Neural cell (in vitro differentiated cells): ENCODE results near the gene ITGB5. TPM values are rescaled to one million over a fixed set of nuclear protein-coding genes. Genes with fewer than 3 reads are reported as not detected.

Experiments
- H2AFZ ChIP-seq: fragments of 200-600, 300-800 bp; sonication (generic), shearing (Covaris generic); 2 replicates; pipeline ENCODE4 v1.6.0; 2014; ENCODE audit warnings: low read depth, mild to moderate bottlenecking, antibody characterized with exemption, low read length, moderate library complexity
- H3F3A ChIP-seq: fragments of 200-600 bp; shearing (Covaris generic); 2 replicates; pipeline ENCODE4 v1.6.1; 2016; ENCODE audit warnings: mild to moderate bottlenecking, moderate library complexity, mixed read lengths, antibody characterized with exemption, low read length; ENCODE audit not compliant: insufficient read depth, poor library complexity, severe bottlenecking
- H3K27ac ChIP-seq: fragments of 200-600, 300-800 bp; sonication (generic), shearing (Covaris generic); 2 replicates; pipeline ENCODE4 v1.5.1; 2014; ENCODE audit warnings: mild to moderate bottlenecking, low read length, moderate library complexity
- H3K27me3 ChIP-seq: fragments of 300-800, 200-600 bp; sonication (generic), shearing (Covaris generic); 2 replicates; pipeline ENCODE4 v1.6.0; 2014; ENCODE audit warnings: mild to moderate bottlenecking, low read depth, low read length, moderate library complexity; ENCODE audit not compliant: insufficient read depth
- H3K36me3 ChIP-seq: fragments of 300-800, 200-600 bp; sonication (generic), shearing (Covaris generic); 2 replicates; pipeline ENCODE4 v1.5.1; 2014; ENCODE audit warnings: mild to moderate bottlenecking, antibody characterized with exemption, low read length, moderate library complexity; ENCODE audit not compliant: insufficient read depth
- H3K4me2 ChIP-seq: fragments of 300-800, 200-600 bp; sonication (generic), shearing (Covaris generic); 2 replicates; pipeline ENCODE4 v1.6.0; 2014; ENCODE audit warnings: mild to moderate bottlenecking, low read length
- H3K4me3 ChIP-seq: fragments of 300-800, 200-600 bp; sonication (generic), shearing (Covaris generic); 2 replicates; pipeline ENCODE4 v1.5.1; 2014; ENCODE audit warnings: mild to moderate bottlenecking, low read length, moderate library complexity
- H3K79me2 ChIP-seq: fragments of 200-600 bp; shearing (Covaris generic); replicated peaks from 2 replicates; pipeline ENCODE4 v1.6.0; 2014; ENCODE audit warnings: mild to moderate bottlenecking, low read length, moderate library complexity; ENCODE audit not compliant: insufficient read depth
- H3K9ac ChIP-seq: fragments of 300-800, 200-600 bp; sonication (generic), shearing (Covaris generic); 2 replicates; pipeline ENCODE4 v1.6.1; 2016; ENCODE audit warnings: mild to moderate bottlenecking, low read length, mixed read lengths
- H3K9me2 ChIP-seq: fragments of 200-600 bp; shearing (Covaris generic); 2 replicates; pipeline ENCODE4 v1.6.1; 2016; ENCODE audit warnings: mild to moderate bottlenecking, low read length, mixed read lengths; ENCODE audit not compliant: insufficient read depth
- H3K9me3 ChIP-seq: fragments of 200-600, 300-800 bp; sonication (generic), shearing (Covaris generic); 2 replicates; pipeline ENCODE4 v1.6.1; 2016; ENCODE audit warnings: mild to moderate bottlenecking, mixed run types, low read length, moderate library complexity, mixed read lengths
- H4K20me1 ChIP-seq: fragments of 200-600 bp; shearing (Covaris generic); 2 replicates; pipeline ENCODE4 v1.6.1; 2016; ENCODE audit warnings: mild to moderate bottlenecking, mixed run types; ENCODE audit not compliant: insufficient read depth
- EP300 ChIP-seq: fragments of 450-650 bp; conservative IDR thresholded peaks from 2 replicates; pipeline ENCODE4 v1.6.1; 2014; ENCODE audit warnings: antibody characterized with exemption, mild to moderate bottlenecking, moderate library complexity; ENCODE audit not compliant: poor library complexity, severe bottlenecking
- EZH2 ChIP-seq: fragments of 200-600, 300-800 bp; shearing (Covaris generic), sonication (generic); IDR thresholded peaks from 2 replicates; pipeline ENCODE4 v1.6.1; 2014; ENCODE audit warnings: antibody characterized with exemption, low read length, borderline replicate concordance, mild to moderate bottlenecking; ENCODE audit not compliant: insufficient read depth, poor library complexity, severe bottlenecking
- MXI1 ChIP-seq: fragments of 450-650 bp; conservative IDR thresholded peaks from 2 replicates; pipeline ENCODE4 v1.6.1; 2014; ENCODE audit warnings: antibody characterized with exemption, mild to moderate bottlenecking; ENCODE audit not compliant: poor library complexity, severe bottlenecking
- POLR2AphosphoS5 ChIP-seq: IDR thresholded peaks from 2 replicates; pipeline ENCODE4 v1.6.1; 2012
- RAD21 ChIP-seq: fragments of 450-650 bp; conservative IDR thresholded peaks from 2 replicates; pipeline ENCODE4 v1.6.1; 2014; ENCODE audit warnings: antibody characterized with exemption, mild to moderate bottlenecking, moderate library complexity
- SMC3 ChIP-seq: fragments of 450-650 bp; conservative IDR thresholded peaks from 2 replicates; pipeline ENCODE4 v1.6.1; 2014; ENCODE audit warnings: antibody characterized with exemption, mild to moderate bottlenecking, moderate library complexity; ENCODE audit not compliant: poor library complexity
- TAF1 ChIP-seq: IDR thresholded peaks from 2 replicates; pipeline ENCODE4 v1.6.1; 2012; ENCODE audit warnings: low read depth
- polyA plus RNA-seq: library from polyadenylated mRNA; depleted of rRNA; stranded (reverse); fragments of >200 nt; gene quantifications from 2 replicates; pipeline ENCODE4 v1.2.3, GENCODE V29; 2014
- TF ChIP-seq, protein P1 (sequence below): fragments of 450-650 bp; IDR thresholded peaks from 2 replicates; pipeline ENCODE4 v1.5.1; 2014; ENCODE audit warnings: antibody characterized with exemption, mild to moderate bottlenecking, moderate library complexity; ENCODE audit not compliant: poor library complexity, severe bottlenecking
- TF ChIP-seq, protein P2 (sequence below): IDR thresholded peaks from 2 replicates; pipeline ENCODE4 v1.6.1; 2012; ENCODE audit warnings: borderline replicate concordance

The ITGB5 gene
- polyA plus RNA-seq, 1 donor from 2014 or later: 1.2 TPM

DNA sequence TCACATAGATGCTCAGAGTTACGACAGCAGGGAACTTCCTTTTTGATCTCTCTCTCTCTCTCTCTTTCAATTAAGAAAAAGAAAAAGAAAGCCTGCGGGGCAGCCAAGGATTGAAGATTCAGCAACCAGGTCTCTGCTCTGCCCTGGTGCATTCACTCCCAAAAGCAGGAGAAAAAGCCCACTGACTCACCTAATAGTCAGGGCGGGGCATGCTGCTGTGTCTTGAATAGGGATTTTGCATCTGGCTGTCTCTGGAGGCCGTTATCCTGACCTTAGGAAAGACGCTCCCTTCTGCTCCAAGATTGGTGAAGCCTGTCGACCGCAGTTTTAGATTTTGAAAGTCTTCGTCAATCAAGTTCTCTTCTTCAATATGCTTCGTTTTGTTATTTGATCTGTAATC is 20.8 kb upstream of the ITGB5 start:
- H2AFZ ChIP-seq: no peak overlapping the region
- H3F3A ChIP-seq: no peaks in the 10 kb centered on the region
- H3K4me2 ChIP-seq: no peak overlapping the region
- no peaks in the 10 kb centered on the region for H3K36me3 ChIP-seq
- H4K20me1 ChIP-seq: no peaks in the 10 kb centered on the region
- H3K79me2 ChIP-seq: no peaks in the 10 kb centered on the region
- TF ChIP-seq, protein P1, sequence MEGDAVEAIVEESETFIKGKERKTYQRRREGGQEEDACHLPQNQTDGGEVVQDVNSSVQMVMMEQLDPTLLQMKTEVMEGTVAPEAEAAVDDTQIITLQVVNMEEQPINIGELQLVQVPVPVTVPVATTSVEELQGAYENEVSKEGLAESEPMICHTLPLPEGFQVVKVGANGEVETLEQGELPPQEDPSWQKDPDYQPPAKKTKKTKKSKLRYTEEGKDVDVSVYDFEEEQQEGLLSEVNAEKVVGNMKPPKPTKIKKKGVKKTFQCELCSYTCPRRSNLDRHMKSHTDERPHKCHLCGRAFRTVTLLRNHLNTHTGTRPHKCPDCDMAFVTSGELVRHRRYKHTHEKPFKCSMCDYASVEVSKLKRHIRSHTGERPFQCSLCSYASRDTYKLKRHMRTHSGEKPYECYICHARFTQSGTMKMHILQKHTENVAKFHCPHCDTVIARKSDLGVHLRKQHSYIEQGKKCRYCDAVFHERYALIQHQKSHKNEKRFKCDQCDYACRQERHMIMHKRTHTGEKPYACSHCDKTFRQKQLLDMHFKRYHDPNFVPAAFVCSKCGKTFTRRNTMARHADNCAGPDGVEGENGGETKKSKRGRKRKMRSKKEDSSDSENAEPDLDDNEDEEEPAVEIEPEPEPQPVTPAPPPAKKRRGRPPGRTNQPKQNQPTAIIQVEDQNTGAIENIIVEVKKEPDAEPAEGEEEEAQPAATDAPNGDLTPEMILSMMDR: no peak
- TF ChIP-seq EZH2: no peak
- TF ChIP-seq RAD21: no peak
- TF ChIP-seq SMC3: no peak
- TF ChIP-seq POLR2AphosphoS5: no peak
- TF ChIP-seq MXI1: no peak
- TF ChIP-seq, protein P2, sequence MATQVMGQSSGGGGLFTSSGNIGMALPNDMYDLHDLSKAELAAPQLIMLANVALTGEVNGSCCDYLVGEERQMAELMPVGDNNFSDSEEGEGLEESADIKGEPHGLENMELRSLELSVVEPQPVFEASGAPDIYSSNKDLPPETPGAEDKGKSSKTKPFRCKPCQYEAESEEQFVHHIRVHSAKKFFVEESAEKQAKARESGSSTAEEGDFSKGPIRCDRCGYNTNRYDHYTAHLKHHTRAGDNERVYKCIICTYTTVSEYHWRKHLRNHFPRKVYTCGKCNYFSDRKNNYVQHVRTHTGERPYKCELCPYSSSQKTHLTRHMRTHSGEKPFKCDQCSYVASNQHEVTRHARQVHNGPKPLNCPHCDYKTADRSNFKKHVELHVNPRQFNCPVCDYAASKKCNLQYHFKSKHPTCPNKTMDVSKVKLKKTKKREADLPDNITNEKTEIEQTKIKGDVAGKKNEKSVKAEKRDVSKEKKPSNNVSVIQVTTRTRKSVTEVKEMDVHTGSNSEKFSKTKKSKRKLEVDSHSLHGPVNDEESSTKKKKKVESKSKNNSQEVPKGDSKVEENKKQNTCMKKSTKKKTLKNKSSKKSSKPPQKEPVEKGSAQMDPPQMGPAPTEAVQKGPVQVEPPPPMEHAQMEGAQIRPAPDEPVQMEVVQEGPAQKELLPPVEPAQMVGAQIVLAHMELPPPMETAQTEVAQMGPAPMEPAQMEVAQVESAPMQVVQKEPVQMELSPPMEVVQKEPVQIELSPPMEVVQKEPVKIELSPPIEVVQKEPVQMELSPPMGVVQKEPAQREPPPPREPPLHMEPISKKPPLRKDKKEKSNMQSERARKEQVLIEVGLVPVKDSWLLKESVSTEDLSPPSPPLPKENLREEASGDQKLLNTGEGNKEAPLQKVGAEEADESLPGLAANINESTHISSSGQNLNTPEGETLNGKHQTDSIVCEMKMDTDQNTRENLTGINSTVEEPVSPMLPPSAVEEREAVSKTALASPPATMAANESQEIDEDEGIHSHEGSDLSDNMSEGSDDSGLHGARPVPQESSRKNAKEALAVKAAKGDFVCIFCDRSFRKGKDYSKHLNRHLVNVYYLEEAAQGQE: no peak
- no peak for TF ChIP-seq TAF1
- no peak for TF ChIP-seq EP300
- H3K4me3 ChIP-seq: no peak overlapping the region
- H3K9me2 ChIP-seq: no peaks in the 10 kb centered on the region
- no peak overlapping the region for H3K9ac ChIP-seq
- H3K27ac ChIP-seq: no peak overlapping the region
- H3K27me3 ChIP-seq: no peaks in the 10 kb centered on the region
- H3K9me3 ChIP-seq: no peaks in the 10 kb centered on the region

DNA sequence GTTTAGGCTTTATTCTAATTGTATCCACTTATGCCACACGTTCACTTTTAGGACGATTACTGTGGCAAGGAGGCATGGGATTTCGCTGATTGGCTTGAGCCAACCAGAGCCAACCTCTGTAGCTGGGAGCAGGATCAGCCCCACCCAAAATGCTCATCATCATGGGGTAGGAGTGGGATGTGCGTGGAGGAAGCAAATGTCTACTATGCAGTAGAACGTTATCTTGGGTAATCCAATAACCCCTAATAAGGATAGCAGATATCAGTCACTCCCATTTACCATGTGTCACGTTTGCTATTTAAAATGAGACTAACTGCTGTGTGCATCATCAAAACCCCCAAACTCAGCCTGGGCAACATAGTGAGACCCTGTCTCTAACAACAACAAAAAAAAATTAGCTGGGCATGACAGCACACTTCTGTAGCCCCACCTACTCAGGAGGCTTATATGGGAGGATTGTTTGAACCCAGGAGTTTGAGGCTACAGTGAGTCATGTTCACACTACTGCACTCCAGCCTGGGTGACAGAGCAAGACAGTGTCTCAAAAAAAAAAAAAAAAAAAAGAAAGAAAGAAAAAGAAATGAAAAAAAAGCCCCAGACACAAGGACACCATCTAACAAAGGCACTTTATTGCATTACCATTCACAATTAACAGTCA is 17.8 kb upstream of the ITGB5 start:
- no peaks in the 10 kb centered on the region for H3K9me2 ChIP-seq
- no peaks in the 10 kb centered on the region for H3K27me3 ChIP-seq
- no peaks in the 10 kb centered on the region for H3K79me2 ChIP-seq
- no peak overlapping the region for H3K9ac ChIP-seq
- no peaks in the 10 kb centered on the region for H4K20me1 ChIP-seq
- no peaks in the 10 kb centered on the region for H3K9me3 ChIP-seq
- no peak overlapping the region for H3K27ac ChIP-seq
- no peak overlapping the region for H3K4me2 ChIP-seq
- TF ChIP-seq MXI1: no peak
- no peak for TF ChIP-seq SMC3
- no peak for TF ChIP-seq TAF1
- TF ChIP-seq EZH2: no peak
- TF ChIP-seq EP300: no peak
- TF ChIP-seq, protein P2: no peak
- no peak for TF ChIP-seq RAD21
- no peak for TF ChIP-seq POLR2AphosphoS5
- TF ChIP-seq, protein P1: no peak
- H3K4me3 ChIP-seq: no peak overlapping the region
- no peak overlapping the region for H2AFZ ChIP-seq
- H3K36me3 ChIP-seq: no peaks in the 10 kb centered on the region
- no peaks in the 10 kb centered on the region for H3F3A ChIP-seq
